Measurements from ENCODE around the gene PCBP3. TPM values are rescaled to one million over a fixed set of nuclear protein-coding genes. Genes with fewer than 3 reads are reported as not detected.

Gene PCBP3
- total RNA-seq, 6 experiments from 2014 or later = 0.37 to 1.5 (median 0.69) TPM

DNA sequence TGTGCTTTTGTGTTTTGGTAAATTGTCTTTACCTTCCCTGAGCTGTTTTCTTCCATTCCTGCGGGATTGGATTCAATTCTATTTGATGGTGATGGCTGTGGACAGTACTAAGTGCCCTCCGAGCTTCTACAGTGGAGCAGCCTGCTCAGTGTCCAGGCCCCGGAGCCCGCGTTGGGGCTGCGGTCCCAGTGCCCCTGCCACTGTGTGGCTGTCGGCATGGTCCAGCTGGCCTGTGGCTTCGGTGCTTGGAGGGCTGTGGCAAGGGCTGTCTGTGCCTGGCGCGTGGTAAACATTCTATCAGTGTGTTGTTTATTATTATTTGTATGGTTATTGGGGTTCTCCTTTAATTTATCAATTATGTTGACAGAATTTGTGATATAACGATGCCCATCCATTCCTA lies 228.9 kb downstream of the PCBP3 start:
- no peaks in the 10 kb centered on the region for H3K4me1 ChIP-seq
- DNase-seq (peak in 1 of 3 donors; percentile 9), ATAC-seq (no peak)
- WGBS (ENCODE audit: insufficient coverage, low coverage, low lambda C conversion rate, missing lambda C conversion rate) = 76% methylated on average over 6 of the region's 11 CpGs
- intact Hi-C loops (cut with DNase I) = no loop called here
- H3K4me3 ChIP-seq = no peak overlapping the region
- no peak overlapping the region for H3K27ac ChIP-seq
- TF ChIP-seq, protein P1, sequence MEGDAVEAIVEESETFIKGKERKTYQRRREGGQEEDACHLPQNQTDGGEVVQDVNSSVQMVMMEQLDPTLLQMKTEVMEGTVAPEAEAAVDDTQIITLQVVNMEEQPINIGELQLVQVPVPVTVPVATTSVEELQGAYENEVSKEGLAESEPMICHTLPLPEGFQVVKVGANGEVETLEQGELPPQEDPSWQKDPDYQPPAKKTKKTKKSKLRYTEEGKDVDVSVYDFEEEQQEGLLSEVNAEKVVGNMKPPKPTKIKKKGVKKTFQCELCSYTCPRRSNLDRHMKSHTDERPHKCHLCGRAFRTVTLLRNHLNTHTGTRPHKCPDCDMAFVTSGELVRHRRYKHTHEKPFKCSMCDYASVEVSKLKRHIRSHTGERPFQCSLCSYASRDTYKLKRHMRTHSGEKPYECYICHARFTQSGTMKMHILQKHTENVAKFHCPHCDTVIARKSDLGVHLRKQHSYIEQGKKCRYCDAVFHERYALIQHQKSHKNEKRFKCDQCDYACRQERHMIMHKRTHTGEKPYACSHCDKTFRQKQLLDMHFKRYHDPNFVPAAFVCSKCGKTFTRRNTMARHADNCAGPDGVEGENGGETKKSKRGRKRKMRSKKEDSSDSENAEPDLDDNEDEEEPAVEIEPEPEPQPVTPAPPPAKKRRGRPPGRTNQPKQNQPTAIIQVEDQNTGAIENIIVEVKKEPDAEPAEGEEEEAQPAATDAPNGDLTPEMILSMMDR (IDR thresholded peaks at IDR 0.05) = no peak
- TF ChIP-seq POLR2A (IDR thresholded peaks at IDR 0.05) = no peak
- H3K9me3 ChIP-seq = no peaks in the 10 kb centered on the region
- no peaks in the 10 kb centered on the region for H3K36me3 ChIP-seq
- no peaks in the 10 kb centered on the region for H3K27me3 ChIP-seq

GRCh38 chr21:45872902-45873301 lies 229.4 kb downstream of the PCBP3 start:
- DNase-seq (peak in 1 of 3 donors; percentile 5), ATAC-seq (no peak)

DNA sequence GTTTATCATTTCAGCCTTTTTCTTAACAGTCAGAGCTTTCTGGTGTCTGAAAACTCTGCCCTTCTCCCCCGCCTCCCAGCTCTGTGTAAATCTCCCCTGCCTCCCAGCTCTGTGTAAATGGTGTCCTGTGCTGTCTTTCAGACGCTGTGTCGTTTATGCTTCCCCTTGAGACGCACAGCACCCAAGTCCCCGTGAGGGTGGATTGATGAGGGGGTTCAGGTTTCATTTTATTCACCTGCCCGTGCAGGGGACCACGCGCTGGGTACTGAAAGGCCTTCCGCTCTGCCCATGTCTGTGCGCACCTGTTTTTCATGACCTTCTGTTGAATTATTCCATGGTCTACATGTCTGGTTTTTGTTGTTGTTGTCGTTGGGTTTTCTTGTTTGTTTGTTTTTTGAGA lies 229.9 kb downstream of the PCBP3 start:
- TF ChIP-seq POLR2A (IDR thresholded peaks at IDR 0.05) = no peak
- TF ChIP-seq, protein P1 (IDR thresholded peaks at IDR 0.05) = no peak
- no peaks in the 10 kb centered on the region for H3K27me3 ChIP-seq
- no peaks in the 10 kb centered on the region for H3K4me1 ChIP-seq
- 66% methylated on average over 6 of the region's 11 CpGs for WGBS (ENCODE audit: insufficient coverage, low coverage, low lambda C conversion rate, missing lambda C conversion rate)
- no peak for ATAC-seq
- DNase-seq = peak in 1 of 3 donors; percentile 24
- H3K4me3 ChIP-seq = no peak overlapping the region
- intact Hi-C loops (cut with DNase I) = no loop called here
- no peak overlapping the region for H3K27ac ChIP-seq
- H3K36me3 ChIP-seq = no peaks in the 10 kb centered on the region
- H3K9me3 ChIP-seq = no peaks in the 10 kb centered on the region

More at GRCh38 chr21:45872902-45873301, 229.4 kb downstream of the PCBP3 start:
- no peaks in the 10 kb centered on the region for H3K36me3 ChIP-seq
- intact Hi-C loops (cut with DNase I) = no loop called here
- H3K27me3 ChIP-seq = no peaks in the 10 kb centered on the region
- WGBS (ENCODE audit: insufficient coverage, low coverage, low lambda C conversion rate, missing lambda C conversion rate) = 29% methylated on average over 1 of the region's 11 CpGs
- TF ChIP-seq POLR2A (IDR thresholded peaks at IDR 0.05) = no peak
- TF ChIP-seq, protein P1 (IDR thresholded peaks at IDR 0.05) = no peak
- H3K27ac ChIP-seq = no peak overlapping the region
- H3K4me3 ChIP-seq = no peak overlapping the region
- H3K9me3 ChIP-seq = no peaks in the 10 kb centered on the region
- H3K4me1 ChIP-seq = no peaks in the 10 kb centered on the region

GRCh38 chr21:45873866-45874265 lies 230.3 kb downstream of the PCBP3 start:
- 82% methylated on average over 9 of the region's 15 CpGs for WGBS (ENCODE audit: insufficient coverage, low coverage, low lambda C conversion rate, missing lambda C conversion rate)
- DNase-seq (peak in 2 of 3 donors; percentile 2 to 16), ATAC-seq (no peak)
- TF ChIP-seq, protein P1 (IDR thresholded peaks at IDR 0.05) = no peak
- no peak for TF ChIP-seq POLR2A (IDR thresholded peaks at IDR 0.05)
- no peak overlapping the region for H3K27ac ChIP-seq
- intact Hi-C loops (cut with DNase I) = no loop called here
- H3K36me3 ChIP-seq = no peaks in the 10 kb centered on the region
- no peaks in the 10 kb centered on the region for H3K27me3 ChIP-seq
- H3K4me1 ChIP-seq = no peaks in the 10 kb centered on the region
- H3K4me3 ChIP-seq = no peak overlapping the region
- no peaks in the 10 kb centered on the region for H3K9me3 ChIP-seq

All from right lobe of liver (tissue), 6 donors.